Muscle layer of duodenum (tissue), 2 donors: ENCODE measurements around the gene FNDC3B.
A peak's percentile ranks its signal among the peaks of the same experiment; 100 is the strongest.

Experiments
- H3K27ac ChIP-seq: one replicate; pipeline ENCODE4 v1.7.0; 2013; ENCODE audit warnings: mild to moderate bottlenecking, low read length
- H3K27me3 ChIP-seq: one replicate; pipeline ENCODE4 v1.7.0; 2013; ENCODE audit warnings: low read depth, mild to moderate bottlenecking, control low read depth, low read length
- H3K36me3 ChIP-seq, 2 donors: one replicate each; pipeline ENCODE4 v1.7.0; 2013; ENCODE audit warnings: low read length in 2 of 2, control low read depth in 1 of 2, mild to moderate bottlenecking in 1 of 2; ENCODE audit not compliant: insufficient read depth in 2 of 2, control insufficient read depth in 1 of 2
- H3K4me1 ChIP-seq, 2 donors: one replicate each; pipeline ENCODE4 v1.7.0; 2013; ENCODE audit warnings: low read length in 2 of 2, mild to moderate bottlenecking in 2 of 2, control low read depth in 1 of 2, moderate library complexity in 1 of 2; ENCODE audit not compliant: insufficient read depth in 2 of 2, control insufficient read depth in 1 of 2
- H3K4me3 ChIP-seq, 2 donors: one replicate each; pipeline ENCODE4 v1.7.0; 2013; ENCODE audit warnings: low read length in 2 of 2, low read depth in 1 of 2, mild to moderate bottlenecking in 1 of 2
- H3K9me3 ChIP-seq, 2 donors: one replicate each; pipeline ENCODE4 v1.7.0; 2013; ENCODE audit warnings: low read length in 2 of 2, control low read depth in 1 of 2, mild to moderate bottlenecking in 1 of 2; ENCODE audit not compliant: control insufficient read depth in 1 of 2
- donor health status: healthy.

The FNDC3B gene

GRCh38 chr3:172125053-172125452 lies 85.7 kb downstream of the FNDC3B start:
- H3K9me3 ChIP-seq = no peaks in the 10 kb centered on the region
- no peaks in the 10 kb centered on the region for H3K27me3 ChIP-seq
- peaks cover 18 to 44% of the 10 kb centered on the region in 2 donors for H3K4me1 ChIP-seq
- peaks cover 0 to 8% of the 10 kb centered on the region in 2 donors for H3K36me3 ChIP-seq
- H3K27ac ChIP-seq = peak overlapping the region; percentile 75
- no peak overlapping the region for H3K4me3 ChIP-seq

- H3K4me1 ChIP-seq = peaks cover 18 to 42% of the 10 kb centered on the region in 2 donors
- peak overlapping the region; percentile 84 for H3K27ac ChIP-seq
- H3K27me3 ChIP-seq = no peaks in the 10 kb centered on the region
- H3K9me3 ChIP-seq = no peaks in the 10 kb centered on the region
- peak overlapping the region in 1 of 2 donors; percentile 12 for H3K4me3 ChIP-seq
- peaks cover 0 to 15% of the 10 kb centered on the region in 2 donors for H3K36me3 ChIP-seq
Measured at GRCh38 chr3:172125963-172126457, 86.6 kb downstream of the FNDC3B start.

GRCh38 chr3:172126741-172127140 lies 87.4 kb downstream of the FNDC3B start:
- peak overlapping the region in 1 of 2 donors; percentile 12 for H3K4me3 ChIP-seq
- no peaks in the 10 kb centered on the region for H3K9me3 ChIP-seq
- H3K36me3 ChIP-seq = peaks cover 0 to 15% of the 10 kb centered on the region in 2 donors
- H3K4me1 ChIP-seq = peaks cover 18 to 38% of the 10 kb centered on the region in 2 donors
- no peaks in the 10 kb centered on the region for H3K27me3 ChIP-seq
- H3K27ac ChIP-seq = peak overlapping the region; percentile 84

GRCh38 chr3:172127141-172127540 lies 87.8 kb downstream of the FNDC3B start:
- no peaks in the 10 kb centered on the region for H3K27me3 ChIP-seq
- H3K27ac ChIP-seq = peak overlapping the region; percentile 84
- peaks cover 18 to 37% of the 10 kb centered on the region in 2 donors for H3K4me1 ChIP-seq
- peaks cover 0 to 15% of the 10 kb centered on the region in 2 donors for H3K36me3 ChIP-seq
- no peaks in the 10 kb centered on the region for H3K9me3 ChIP-seq
- H3K4me3 ChIP-seq = no peak overlapping the region

- Histone ChIP-seq H3K27me3 (no peaks in the 10 kb centered on the region), H3K27ac (peak overlapping the region; percentile 37), H3K36me3 (peaks cover 0 to 15% of the 10 kb centered on the region in 2 donors), H3K9me3 (no peaks in the 10 kb centered on the region), H3K4me3 (no peak overlapping the region), H3K4me1 (peaks cover 18 to 32% of the 10 kb centered on the region in 2 donors)
Measured at GRCh38 chr3:172127929-172128580, 88.7 kb downstream of the FNDC3B start.

GRCh38 chr3:172128858-172129257 lies 89.5 kb downstream of the FNDC3B start:
- H3K27ac ChIP-seq = peak overlapping the region; percentile 59
- peaks cover 18 to 32% of the 10 kb centered on the region in 2 donors for H3K4me1 ChIP-seq
- peaks cover 0 to 15% of the 10 kb centered on the region in 2 donors for H3K36me3 ChIP-seq
- H3K9me3 ChIP-seq = no peaks in the 10 kb centered on the region
- no peaks in the 10 kb centered on the region for H3K27me3 ChIP-seq
- no peak overlapping the region for H3K4me3 ChIP-seq

GRCh38 chr3:172129498-172129849 lies 90.1 kb downstream of the FNDC3B start:
- Histone ChIP-seq H3K4me1 (peaks cover 18 to 32% of the 10 kb centered on the region in 2 donors), H3K9me3 (no peaks in the 10 kb centered on the region), H3K4me3 (peak overlapping the region in 1 of 2 donors; percentile 13), H3K27me3 (no peaks in the 10 kb centered on the region), H3K27ac (peak overlapping the region; percentile 59), H3K36me3 (peaks cover 4 to 15% of the 10 kb centered on the region in 2 donors)

- peak overlapping the region; percentile 92 for H3K27ac ChIP-seq
- H3K4me1 ChIP-seq = peaks cover 18 to 28% of the 10 kb centered on the region in 2 donors
- no peak overlapping the region for H3K4me3 ChIP-seq
- no peaks in the 10 kb centered on the region for H3K27me3 ChIP-seq
- no peaks in the 10 kb centered on the region for H3K9me3 ChIP-seq
- peaks cover 4 to 18% of the 10 kb centered on the region in 2 donors for H3K36me3 ChIP-seq
Measured at GRCh38 chr3:172129850-172130716, 90.7 kb downstream of the FNDC3B start.

GRCh38 chr3:172130717-172131050 lies 91.3 kb downstream of the FNDC3B start:
- H3K36me3 ChIP-seq = peaks cover 4 to 19% of the 10 kb centered on the region in 2 donors
- H3K4me1 ChIP-seq = peaks cover 15 to 25% of the 10 kb centered on the region in 2 donors
- H3K27me3 ChIP-seq = no peaks in the 10 kb centered on the region
- no peaks in the 10 kb centered on the region for H3K9me3 ChIP-seq
- H3K4me3 ChIP-seq = no peak overlapping the region
- peak overlapping the region; percentile 92 for H3K27ac ChIP-seq

- peaks cover 15 to 26% of the 10 kb centered on the region in 2 donors for H3K4me1 ChIP-seq
- no peaks in the 10 kb centered on the region for H3K27me3 ChIP-seq
- no peak overlapping the region for H3K4me3 ChIP-seq
- peaks cover 4 to 18% of the 10 kb centered on the region in 2 donors for H3K36me3 ChIP-seq
- H3K9me3 ChIP-seq = no peaks in the 10 kb centered on the region
- peak overlapping the region; percentile 48 for H3K27ac ChIP-seq
Measured at GRCh38 chr3:172131746-172132145, 92.4 kb downstream of the FNDC3B start.

- Histone ChIP-seq H3K27ac (peak overlapping the region; percentile 48), H3K4me1 (peaks cover 11 to 28% of the 10 kb centered on the region in 2 donors), H3K4me3 (no peak overlapping the region), H3K27me3 (no peaks in the 10 kb centered on the region), H3K9me3 (no peaks in the 10 kb centered on the region), H3K36me3 (peaks cover 4 to 16% of the 10 kb centered on the region in 2 donors)
Measured at GRCh38 chr3:172132159-172132586, 92.8 kb downstream of the FNDC3B start.
